Keratinocyte (primary cell): ENCODE measurements around the gene BCL2L11.

Experiments used
- EZH2 ChIP-seq: IDR thresholded peaks from one replicate; pipeline ENCODE4 v1.6.1; 2012; ENCODE audit warnings: inconsistent platforms, mild to moderate bottlenecking, low read length, moderate library complexity
- TF ChIP-seq, protein P1 (sequence below), 3 experiments: IDR thresholded peaks in 1 of 3; conservative IDR thresholded peaks in 1 of 3; optimal IDR thresholded peaks in 1 of 3; 2 replicates in 2 of 3; 3 replicates in 1 of 3; pipeline versions ENCODE3 to v1.5.1; 2011; ENCODE audit warnings: low read length in 3 of 3, mild to moderate bottlenecking in 3 of 3, moderate library complexity in 2 of 3, control low read depth in 1 of 3, inconsistent platforms in 1 of 3; ENCODE audit not compliant: insufficient read depth in 2 of 3; ENCODE audit errors: extremely low read depth in 1 of 3

- TF ChIP-seq, protein P1, sequence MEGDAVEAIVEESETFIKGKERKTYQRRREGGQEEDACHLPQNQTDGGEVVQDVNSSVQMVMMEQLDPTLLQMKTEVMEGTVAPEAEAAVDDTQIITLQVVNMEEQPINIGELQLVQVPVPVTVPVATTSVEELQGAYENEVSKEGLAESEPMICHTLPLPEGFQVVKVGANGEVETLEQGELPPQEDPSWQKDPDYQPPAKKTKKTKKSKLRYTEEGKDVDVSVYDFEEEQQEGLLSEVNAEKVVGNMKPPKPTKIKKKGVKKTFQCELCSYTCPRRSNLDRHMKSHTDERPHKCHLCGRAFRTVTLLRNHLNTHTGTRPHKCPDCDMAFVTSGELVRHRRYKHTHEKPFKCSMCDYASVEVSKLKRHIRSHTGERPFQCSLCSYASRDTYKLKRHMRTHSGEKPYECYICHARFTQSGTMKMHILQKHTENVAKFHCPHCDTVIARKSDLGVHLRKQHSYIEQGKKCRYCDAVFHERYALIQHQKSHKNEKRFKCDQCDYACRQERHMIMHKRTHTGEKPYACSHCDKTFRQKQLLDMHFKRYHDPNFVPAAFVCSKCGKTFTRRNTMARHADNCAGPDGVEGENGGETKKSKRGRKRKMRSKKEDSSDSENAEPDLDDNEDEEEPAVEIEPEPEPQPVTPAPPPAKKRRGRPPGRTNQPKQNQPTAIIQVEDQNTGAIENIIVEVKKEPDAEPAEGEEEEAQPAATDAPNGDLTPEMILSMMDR (optimal IDR thresholded peaks at IDR 0.05 in 1 of 3, IDR thresholded peaks at IDR 0.05 in 1 of 3, conservative IDR thresholded peaks at IDR 0.05 in 1 of 3; ENCODE audit: extremely low read depth in 1 of 3, insufficient read depth in 2 of 3, low read length in 3 of 3) = no peak
- no peak for TF ChIP-seq EZH2
Observed at GRCh38 chr2:111165084-111165483, 44.4 kb downstream of the BCL2L11 start.
